HepG2 (cell line): ENCODE data around the gene TBC1D4. TPM values are rescaled to one million over a fixed set of nuclear protein-coding genes. Genes with fewer than 3 reads are reported as not detected.

Experiments
- ATAC-seq: fragments of 200-7000 bp; cut with Tn5 transposase; 3 replicates; pipeline ENCODE4 v1.9.1; 2020; ENCODE audit warnings: mild to moderate bottlenecking, moderate library complexity
- BruUV-seq: library from RNA; stranded (reverse); fragments of 400-500 nt; replicated peaks from 2 replicates; lab custom pipeline; 2021; lab: Mats Ljungman, UMichigan
- CTCF ChIA-PET: fragments of 300-600 bp; formaldehyde crosslinking; extraction: SDS; loops from one replicate; lab custom pipeline; 2021; ENCODE audit warnings: low total read pairs, inconsistent platforms, low intra/inter-chr PET ratio; lab: Yijun Ruan, JAX
- POLR2A ChIA-PET: fragments of 350-600 bp; sonication (Branson Sonifier 250); formaldehyde crosslinking; loops from one replicate; lab custom pipeline; 2020; ENCODE audit warnings: antibody characterized with exemption, inconsistent platforms; lab: Yijun Ruan, JAX
- DNase-seq: peaks from one replicate; pipeline ENCODE4 v3.0.0-alpha.2; 2015; ENCODE audit warnings: low spot score
- FAIRE-seq: peaks from 3 replicates; lab custom pipeline; 2011; peaks lifted over from hg19 to GRCh38; lab: Jason Lieb, UNC
- H2AFZ ChIP-seq: one replicate; pipeline ENCODE4 v1.6.1; 2011; ENCODE audit warnings: low read length, inconsistent platforms
- H3K27ac ChIP-seq: fragments of 300-600 bp; 3 replicates; pipeline ENCODE4 v1.8.0; 2011; ENCODE audit warnings: mixed run types, mild to moderate bottlenecking, mixed read lengths, low read length, inconsistent platforms; ENCODE audit not compliant: insufficient read depth; ENCODE audit errors: extremely low read length
- H3K27me3 ChIP-seq, 2 experiments: fragments of 200-600 bp in 1 of 2; 2 replicates in 1 of 2; 3 replicates in 1 of 2; pipeline versions ENCODE4 v1.6.0 to v1.8.0; 2011; ENCODE audit warnings: low read length in 2 of 2, mild to moderate bottlenecking in 2 of 2, moderate library complexity in 2 of 2, inconsistent platforms in 1 of 2; ENCODE audit not compliant: insufficient read depth in 2 of 2, control insufficient read depth in 1 of 2
- H3K36me3 ChIP-seq, 2 experiments: fragments of 200-600 bp in 1 of 2; replicated peaks in 1 of 2; 2 replicates in 1 of 2; 3 replicates in 1 of 2; pipeline versions ENCODE4 v1.5.1 to v1.8.0; 2011; ENCODE audit warnings: low read length in 2 of 2, inconsistent platforms in 1 of 2; ENCODE audit not compliant: insufficient read depth in 2 of 2, control insufficient read depth in 1 of 2
- H3K4me1 ChIP-seq: 2 replicates; pipeline ENCODE4 v1.5.1; 2012; ENCODE audit warnings: low read length, inconsistent platforms; ENCODE audit not compliant: insufficient read depth
- H3K4me2 ChIP-seq: 2 replicates; pipeline ENCODE4 v1.6.0; 2011; ENCODE audit warnings: low read depth, low read length, inconsistent platforms
- H3K4me3 ChIP-seq, 3 experiments: fragments of 200-600 bp in 1 of 3; sonication (generic), shearing (Covaris generic) in 1 of 3; replicated peaks in 1 of 3; 2 replicates each; pipeline ENCODE4 v1.5.1; 2011 to 2016; ENCODE audit warnings: low read length in 3 of 3, inconsistent platforms in 2 of 3, low read depth in 2 of 3, mild to moderate bottlenecking in 2 of 3, control low read depth in 1 of 3, mixed read lengths in 1 of 3; ENCODE audit not compliant: insufficient read depth in 1 of 3
- H3K79me2 ChIP-seq: one replicate; pipeline ENCODE4 v1.6.1; 2011; ENCODE audit warnings: low read length, inconsistent platforms; ENCODE audit not compliant: insufficient read depth
- H3K9ac ChIP-seq: 2 replicates; pipeline ENCODE4 v1.6.0; 2011; ENCODE audit warnings: mild to moderate bottlenecking, low read depth, low read length, inconsistent platforms; ENCODE audit not compliant: insufficient read depth
- H3K9me3 ChIP-seq: 2 replicates; pipeline ENCODE4 v1.5.1; 2012; ENCODE audit warnings: mild to moderate bottlenecking, low read length
- H4K20me1 ChIP-seq: 2 replicates; pipeline ENCODE4 v1.6.0; 2011; ENCODE audit warnings: inconsistent platforms, mild to moderate bottlenecking, low read length, moderate library complexity; ENCODE audit not compliant: insufficient read depth
- CEBPG ChIP-seq: IDR thresholded peaks from 2 replicates; pipeline ENCODE4 v1.6.1; 2016
- ETV5 ChIP-seq: IDR thresholded peaks from 2 replicates; pipeline ENCODE4 v1.6.1; 2018; ENCODE audit warnings: missing biosample characterization, missing genetic modification reagents, inconsistent platforms, borderline replicate concordance
- FOXJ3 ChIP-seq: sonication (generic); formaldehyde crosslinking; IDR thresholded peaks from 2 replicates; pipeline ENCODE4 v1.4.0; 2020; ENCODE audit warnings: missing genetic modification reagents, mild to moderate bottlenecking, borderline replicate concordance
- JUND ChIP-seq: sonication (generic); formaldehyde crosslinking; IDR thresholded peaks from 2 replicates; pipeline ENCODE4 v1.8.0; 2022; ENCODE audit warnings: mild to moderate bottlenecking, missing genetic modification reagents
- KDM6A ChIP-seq: IDR thresholded peaks from 2 replicates; pipeline ENCODE4 v1.6.1; 2016; ENCODE audit warnings: low read depth
- PRMT3 ChIP-seq: sonication (generic); formaldehyde crosslinking; IDR thresholded peaks from 2 replicates; pipeline ENCODE4 v1.8.1; 2022; ENCODE audit warnings: low read depth, mild to moderate bottlenecking, moderate library complexity, missing genetic modification reagents, borderline replicate concordance
- SAP130 ChIP-seq: IDR thresholded peaks from 2 replicates; pipeline ENCODE4 v1.6.1; 2016; ENCODE audit warnings: low read depth
- SOX6 ChIP-seq, 2 experiments: fragments of 450-650 bp in 1 of 2; sonication (generic) in 1 of 2; formaldehyde crosslinking in 1 of 2; IDR thresholded peaks; 2 replicates each; pipeline versions ENCODE4 v1.4.0 to v1.6.1; 2017 to 2020; ENCODE audit warnings: antibody characterized with exemption in 1 of 2, mild to moderate bottlenecking in 1 of 2, missing genetic modification reagents in 1 of 2
- TBX2 ChIP-seq: sonication (generic); formaldehyde crosslinking; IDR thresholded peaks from 2 replicates; pipeline ENCODE4 v1.5.0; 2020; ENCODE audit warnings: missing genetic modification reagents, mild to moderate bottlenecking, borderline replicate concordance
- ZNF12 ChIP-seq: sonication (generic); formaldehyde crosslinking; IDR thresholded peaks from 2 replicates; pipeline ENCODE4 v1.5.0; 2020; ENCODE audit warnings: missing genetic modification reagents
- ZNF264 ChIP-seq: sonication (generic); formaldehyde crosslinking; IDR thresholded peaks from 2 replicates; pipeline ENCODE4 v1.4.0; 2020; ENCODE audit warnings: missing genetic modification reagents
- ZNF350 ChIP-seq: sonication (generic); formaldehyde crosslinking; IDR thresholded peaks from 2 replicates; pipeline ENCODE4 v1.4.0; 2020; ENCODE audit warnings: mild to moderate bottlenecking, low read depth, missing genetic modification reagents, borderline replicate concordance
- ZNF563 ChIP-seq: sonication (generic); formaldehyde crosslinking; IDR thresholded peaks from 2 replicates; pipeline ENCODE4 v1.8.0; 2022; ENCODE audit warnings: mild to moderate bottlenecking, moderate library complexity, missing genetic modification reagents
- ZNF724P ChIP-seq: sonication (generic); formaldehyde crosslinking; IDR thresholded peaks from 2 replicates; pipeline ENCODE4 v1.8.0; 2022; ENCODE audit warnings: missing genetic modification reagents, borderline replicate concordance
- ZNF816 ChIP-seq: sonication (generic); formaldehyde crosslinking; IDR thresholded peaks from 2 replicates; pipeline ENCODE4 v1.8.0; 2022; ENCODE audit warnings: missing genetic modification reagents, mild to moderate bottlenecking, borderline replicate concordance
- WGBS: methylation state at CpG from one replicate; pipeline ENCODE4 v1.1.6; 2017; ENCODE audit warnings: low lambda C conversion rate; 5-methylcytosine and 5-hydroxymethylcytosine counted together
- in situ Hi-C: cut with HindIII; loops from 2 replicates; pipeline ENCODE4 v1.10.0; 2017; ENCODE audit warnings: low pct_unique_long_range_greater_than_20kb; ENCODE audit not compliant: extremely low pct_ligation_motif_present
- intact Hi-C: fragments of 100-400 bp; cut with micrococcal nuclease; formaldehyde crosslinking; loops from one replicate; pipeline ENCODE4 v1.10.0; 2022; ENCODE audit not compliant: unreplicated experiment
- polyA plus RNA-seq, 8 experiments: library from polyadenylated mRNA; depleted of rRNA in 3 of 8; stranded (reverse) in 7 of 8; unstranded in 1 of 8; fragments of >200 nt; fragmentation: Illumina TruSeq in 4 of 8; extraction: Trizol in 4 of 8; gene quantifications; 2 replicates each; pipeline versions ENCODE4 v1.2.1 to v1.2.3, GENCODE V29; 2011 to 2016; ENCODE audit warnings: low read depth in 4 of 8, missing spikeins in 1 of 8, mixed read lengths in 1 of 8; ENCODE audit not compliant: insufficient read depth in 1 of 8
- total RNA-seq, 5 experiments: library from RNA; depleted of rRNA; stranded (reverse); fragments of >200 nt; fragmentation: Illumina TruSeq; extraction: Trizol; gene quantifications; 2 replicates each; pipeline ENCODE4 v1.2.3, GENCODE V29; 2016; ENCODE audit warnings: low read depth in 1 of 5
- TF ChIP-seq, protein P1 (sequence below): sonication (generic); formaldehyde crosslinking; IDR thresholded peaks from 2 replicates; pipeline ENCODE4 v1.4.0; 2020; ENCODE audit warnings: missing genetic modification reagents
- TF ChIP-seq, protein P2 (sequence below): sonication (generic); formaldehyde crosslinking; IDR thresholded peaks from 2 replicates; pipeline ENCODE4 v1.8.0; 2022; ENCODE audit warnings: mild to moderate bottlenecking, missing genetic modification reagents
- TF ChIP-seq, protein P3 (sequence below): sonication (generic); formaldehyde crosslinking; IDR thresholded peaks from 2 replicates; pipeline ENCODE4 v1.4.0; 2020; ENCODE audit warnings: missing genetic modification reagents

The TBC1D4 gene
- total and polyA plus RNA-seq, 2 of the 13 experiments (the other 11 are each of a cell fraction or from before 2014, with no cell fraction given): 35.9 to 64.4 TPM

DNA sequence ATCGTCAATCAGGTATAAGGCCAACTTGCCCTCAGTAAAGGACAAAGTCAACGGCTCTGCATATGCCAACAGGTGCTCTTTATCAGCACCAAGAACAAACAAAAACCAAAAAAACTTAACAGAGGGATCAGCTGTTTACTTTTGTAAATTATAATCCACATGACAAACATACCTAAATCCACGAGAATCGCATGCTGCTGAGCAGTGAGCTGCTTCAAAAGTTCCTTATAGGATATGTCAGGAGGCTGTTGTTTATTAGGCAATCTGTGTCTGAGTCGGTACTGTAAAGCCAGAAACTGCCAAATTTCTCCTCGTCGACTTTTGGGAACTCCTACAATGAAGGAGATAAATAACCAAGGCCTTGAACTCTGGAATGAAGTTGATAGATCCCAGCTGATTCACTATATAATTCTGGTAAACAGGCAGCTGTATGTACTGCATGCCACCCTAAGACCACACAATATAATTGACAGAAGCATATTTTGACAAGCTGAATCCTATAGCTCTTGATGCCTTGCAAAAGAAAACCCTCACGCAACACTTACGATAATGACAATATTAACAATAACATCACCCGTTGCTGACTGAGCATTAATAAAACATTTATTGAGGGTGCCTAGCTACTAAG lies 179.8 kb downstream of the TBC1D4 start:
- peak overlapping the region; percentile 24 for H3K27ac ChIP-seq
- intact Hi-C loops (loop anchor here (5.0 kb wide), 1 partner anchor 245 kb away; the partner anchor contains the start of gene UCHL3), in situ Hi-C loops (no loop called here)
- no peak overlapping the region for H2AFZ ChIP-seq
- no peak overlapping the region for H3K4me3 ChIP-seq
- no peaks in the 10 kb centered on the region for H3K9me3 ChIP-seq
- peaks cover 26% of the 10 kb centered on the region for H3K4me1 ChIP-seq
- BruUV-seq: no TSS peak
- ATAC-seq (peak; percentile 83), DNase-seq (peak; percentile 49), FAIRE-seq (no peak)
- ChIA-PET POLR2A (interaction anchor here (0.9 kb wide), 1 partner anchor 38 kb away, joined by 4 read pairs; no protein-coding TSS in a partner anchor), CTCF (interaction anchor here (1.0 kb wide), 1 partner anchor 56 kb away, joined by 3 read pairs; no protein-coding TSS in a partner anchor)
- 41% methylated on average over 10 of the region's 10 CpGs for WGBS
- H4K20me1 ChIP-seq: no peaks in the 10 kb centered on the region; the same call in 1 of the 2 replicates
- H3K4me2 ChIP-seq: no peak overlapping the region; the same call in 1 of the 2 replicates
- no peaks in the 10 kb centered on the region for H3K79me2 ChIP-seq
- H3K27me3 ChIP-seq: no peaks in the 10 kb centered on the region
- H3K9ac ChIP-seq: no peak overlapping the region
- H3K36me3 ChIP-seq: peaks cover 11 to 40% of the 10 kb centered on the region in 2 experiments
- TF ChIP-seq SOX6 (IDR thresholded peaks at IDR 0.05): no peak
- TF ChIP-seq SOX6 (CRISPR knock-in tag; IDR thresholded peaks at IDR 0.05): peak; percentile 77
- no peak for TF ChIP-seq PRMT3 (CRISPR knock-in tag)
- no peak for TF ChIP-seq ZNF563 (CRISPR knock-in tag)
- TF ChIP-seq ZNF12 (CRISPR knock-in tag): 0 out of 2 replicates have a peak, but pooled peaks have one; percentile 49
- no peak for TF ChIP-seq ZNF264 (CRISPR knock-in tag)
- peak; percentile 23; the same call in 1 of the 2 replicates for TF ChIP-seq TBX2 (CRISPR knock-in tag)
- peak; percentile 63 for TF ChIP-seq CEBPG
- peak; percentile 89; the same call in 1 of the 2 replicates for TF ChIP-seq FOXJ3
- TF ChIP-seq, protein P1, sequence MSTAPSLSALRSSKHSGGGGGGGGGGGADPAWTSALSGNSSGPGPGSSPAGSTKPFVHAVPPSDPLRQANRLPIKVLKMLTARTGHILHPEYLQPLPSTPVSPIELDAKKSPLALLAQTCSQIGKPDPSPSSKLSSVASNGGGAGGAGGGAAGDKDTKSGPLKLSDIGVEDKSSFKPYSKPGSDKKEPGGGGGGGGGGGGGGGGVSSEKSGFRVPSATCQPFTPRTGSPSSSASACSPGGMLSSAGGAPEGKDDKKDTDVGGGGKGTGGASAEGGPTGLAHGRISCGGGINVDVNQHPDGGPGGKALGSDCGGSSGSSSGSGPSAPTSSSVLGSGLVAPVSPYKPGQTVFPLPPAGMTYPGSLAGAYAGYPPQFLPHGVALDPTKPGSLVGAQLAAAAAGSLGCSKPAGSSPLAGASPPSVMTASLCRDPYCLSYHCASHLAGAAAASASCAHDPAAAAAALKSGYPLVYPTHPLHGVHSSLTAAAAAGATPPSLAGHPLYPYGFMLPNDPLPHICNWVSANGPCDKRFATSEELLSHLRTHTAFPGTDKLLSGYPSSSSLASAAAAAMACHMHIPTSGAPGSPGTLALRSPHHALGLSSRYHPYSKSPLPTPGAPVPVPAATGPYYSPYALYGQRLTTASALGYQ (CRISPR knock-in tag): peak; percentile 65; the same call in 1 of the 2 replicates
- TF ChIP-seq KDM6A (CRISPR knock-in tag): no peak
- no peak for TF ChIP-seq ZNF350 (CRISPR knock-in tag)
- TF ChIP-seq, protein P2, sequence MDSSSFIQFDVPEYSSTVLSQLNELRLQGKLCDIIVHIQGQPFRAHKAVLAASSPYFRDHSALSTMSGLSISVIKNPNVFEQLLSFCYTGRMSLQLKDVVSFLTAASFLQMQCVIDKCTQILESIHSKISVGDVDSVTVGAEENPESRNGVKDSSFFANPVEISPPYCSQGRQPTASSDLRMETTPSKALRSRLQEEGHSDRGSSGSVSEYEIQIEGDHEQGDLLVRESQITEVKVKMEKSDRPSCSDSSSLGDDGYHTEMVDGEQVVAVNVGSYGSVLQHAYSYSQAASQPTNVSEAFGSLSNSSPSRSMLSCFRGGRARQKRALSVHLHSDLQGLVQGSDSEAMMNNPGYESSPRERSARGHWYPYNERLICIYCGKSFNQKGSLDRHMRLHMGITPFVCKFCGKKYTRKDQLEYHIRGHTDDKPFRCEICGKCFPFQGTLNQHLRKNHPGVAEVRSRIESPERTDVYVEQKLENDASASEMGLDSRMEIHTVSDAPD (CRISPR knock-in tag): peak; percentile 43; the same call in 1 of the 2 replicates
- TF ChIP-seq SAP130 (CRISPR knock-in tag): peak; percentile 34
- TF ChIP-seq ZNF724P: no peak
- no peak for TF ChIP-seq JUND
- TF ChIP-seq, protein P3, sequence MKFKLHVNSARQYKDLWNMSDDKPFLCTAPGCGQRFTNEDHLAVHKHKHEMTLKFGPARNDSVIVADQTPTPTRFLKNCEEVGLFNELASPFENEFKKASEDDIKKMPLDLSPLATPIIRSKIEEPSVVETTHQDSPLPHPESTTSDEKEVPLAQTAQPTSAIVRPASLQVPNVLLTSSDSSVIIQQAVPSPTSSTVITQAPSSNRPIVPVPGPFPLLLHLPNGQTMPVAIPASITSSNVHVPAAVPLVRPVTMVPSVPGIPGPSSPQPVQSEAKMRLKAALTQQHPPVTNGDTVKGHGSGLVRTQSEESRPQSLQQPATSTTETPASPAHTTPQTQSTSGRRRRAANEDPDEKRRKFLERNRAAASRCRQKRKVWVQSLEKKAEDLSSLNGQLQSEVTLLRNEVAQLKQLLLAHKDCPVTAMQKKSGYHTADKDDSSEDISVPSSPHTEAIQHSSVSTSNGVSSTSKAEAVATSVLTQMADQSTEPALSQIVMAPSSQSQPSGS: peak; percentile 29; the same call in 1 of the 2 replicates
- no peak for TF ChIP-seq ETV5
- no peak for TF ChIP-seq ZNF816 (CRISPR knock-in tag)
